ENCODE data around the gene FHIT.

- TF ChIP-seq POLR2A (IDR thresholded peaks at IDR 0.05): no peak
- TF ChIP-seq, protein P1, sequence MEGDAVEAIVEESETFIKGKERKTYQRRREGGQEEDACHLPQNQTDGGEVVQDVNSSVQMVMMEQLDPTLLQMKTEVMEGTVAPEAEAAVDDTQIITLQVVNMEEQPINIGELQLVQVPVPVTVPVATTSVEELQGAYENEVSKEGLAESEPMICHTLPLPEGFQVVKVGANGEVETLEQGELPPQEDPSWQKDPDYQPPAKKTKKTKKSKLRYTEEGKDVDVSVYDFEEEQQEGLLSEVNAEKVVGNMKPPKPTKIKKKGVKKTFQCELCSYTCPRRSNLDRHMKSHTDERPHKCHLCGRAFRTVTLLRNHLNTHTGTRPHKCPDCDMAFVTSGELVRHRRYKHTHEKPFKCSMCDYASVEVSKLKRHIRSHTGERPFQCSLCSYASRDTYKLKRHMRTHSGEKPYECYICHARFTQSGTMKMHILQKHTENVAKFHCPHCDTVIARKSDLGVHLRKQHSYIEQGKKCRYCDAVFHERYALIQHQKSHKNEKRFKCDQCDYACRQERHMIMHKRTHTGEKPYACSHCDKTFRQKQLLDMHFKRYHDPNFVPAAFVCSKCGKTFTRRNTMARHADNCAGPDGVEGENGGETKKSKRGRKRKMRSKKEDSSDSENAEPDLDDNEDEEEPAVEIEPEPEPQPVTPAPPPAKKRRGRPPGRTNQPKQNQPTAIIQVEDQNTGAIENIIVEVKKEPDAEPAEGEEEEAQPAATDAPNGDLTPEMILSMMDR (IDR thresholded peaks at IDR 0.05 in 4 of 5, conservative IDR thresholded peaks at IDR 0.05 in 1 of 5): no peak
Observed at GRCh38 chr3:60585918-60586317, 665.3 kb downstream of the FHIT start.
